ENCODE measurements around the gene SCGB1C1. TPM values are rescaled to one million over a fixed set of nuclear protein-coding genes. Genes with fewer than 3 reads are reported as not detected.

The SCGB1C1 gene
- total RNA-seq, 1 experiment from 2014 or later: not detected

GRCh38 chr11:200224-201003 is 7.5 kb downstream of the SCGB1C1 start:
- no peak for DNase-seq (ENCODE audit: low read depth in 1 of 2, low spot score in 2 of 2)
- Histone ChIP-seq H3K4me1 (replicated peaks) (no peaks in the 10 kb centered on the region), H3K36me3 (peaks cover 40% of the 10 kb centered on the region), H3K9me3 (replicated peaks) (no peaks in the 10 kb centered on the region), H3K27ac (no peak overlapping the region), H3K4me3 (no peak overlapping the region), H3K27me3 (replicated peaks) (no peaks in the 10 kb centered on the region)

GRCh38 chr11:201966-202365 is 9.1 kb downstream of the SCGB1C1 start:
- no peak overlapping the region for H3K4me3 ChIP-seq
- peaks cover 9% of the 10 kb centered on the region for H3K4me1 ChIP-seq (replicated peaks)
- H3K9me3 ChIP-seq (replicated peaks): no peaks in the 10 kb centered on the region
- peak in 1 of 2 experiments; percentile 14 for DNase-seq (ENCODE audit: low read depth in 1 of 2, low spot score in 2 of 2)
- H3K27me3 ChIP-seq (replicated peaks): no peaks in the 10 kb centered on the region
- peaks cover 56% of the 10 kb centered on the region for H3K36me3 ChIP-seq
- no peak overlapping the region for H3K27ac ChIP-seq

GRCh38 chr11:202490-202889 is 9.6 kb downstream of the SCGB1C1 start:
- Histone ChIP-seq H3K4me3 (no peak overlapping the region), H3K9me3 (replicated peaks) (no peaks in the 10 kb centered on the region), H3K27ac (no peak overlapping the region), H3K36me3 (peaks cover 57% of the 10 kb centered on the region), H3K27me3 (replicated peaks) (no peaks in the 10 kb centered on the region), H3K4me1 (replicated peaks) (peaks cover 9% of the 10 kb centered on the region)
- DNase-seq (ENCODE audit: low read depth in 1 of 2, low spot score in 2 of 2): no peak

- Histone ChIP-seq H3K27me3 (replicated peaks) (no peaks in the 10 kb centered on the region), H3K4me3 (no peak overlapping the region), H3K27ac (no peak overlapping the region), H3K4me1 (replicated peaks) (peaks cover 9% of the 10 kb centered on the region), H3K9me3 (replicated peaks) (no peaks in the 10 kb centered on the region), H3K36me3 (peaks cover 60% of the 10 kb centered on the region)
- DNase-seq (ENCODE audit: low read depth in 1 of 2, low spot score in 2 of 2): no peak
These were observed 10.4 kb downstream of the SCGB1C1 start for GRCh38 chr11:203056-203944.

GRCh38 chr11:203945-204586 is 11.2 kb downstream of the SCGB1C1 start:
- Histone ChIP-seq H3K4me1 (replicated peaks) (peaks cover 10% of the 10 kb centered on the region), H3K4me3 (no peak overlapping the region), H3K36me3 (peaks cover 62% of the 10 kb centered on the region), H3K27ac (no peak overlapping the region), H3K27me3 (replicated peaks) (no peaks in the 10 kb centered on the region), H3K9me3 (replicated peaks) (no peaks in the 10 kb centered on the region)
- DNase-seq (ENCODE audit: low read depth in 1 of 2, low spot score in 2 of 2): no peak

GRCh38 chr11:204587-205109 is 11.8 kb downstream of the SCGB1C1 start:
- DNase-seq (ENCODE audit: low read depth in 1 of 2, low spot score in 2 of 2): peak in 1 of 2 experiments; percentile 32
- no peaks in the 10 kb centered on the region for H3K27me3 ChIP-seq (replicated peaks)
- peaks cover 68% of the 10 kb centered on the region for H3K36me3 ChIP-seq
- peaks cover 16% of the 10 kb centered on the region for H3K4me1 ChIP-seq (replicated peaks)
- no peak overlapping the region for H3K4me3 ChIP-seq
- H3K27ac ChIP-seq: no peak overlapping the region
- H3K9me3 ChIP-seq (replicated peaks): no peaks in the 10 kb centered on the region

GRCh38 chr11:205221-206001 is 12.5 kb downstream of the SCGB1C1 start:
- H3K9me3 ChIP-seq (replicated peaks): no peaks in the 10 kb centered on the region
- H3K36me3 ChIP-seq: peaks cover 76% of the 10 kb centered on the region
- no peak for DNase-seq (ENCODE audit: low read depth in 1 of 2, low spot score in 2 of 2)
- no peak overlapping the region for H3K4me3 ChIP-seq
- H3K4me1 ChIP-seq (replicated peaks): peaks cover 23% of the 10 kb centered on the region
- H3K27ac ChIP-seq: no peak overlapping the region
- no peaks in the 10 kb centered on the region for H3K27me3 ChIP-seq (replicated peaks)

GRCh38 chr11:206002-206384 is 13.1 kb downstream of the SCGB1C1 start:
- Histone ChIP-seq H3K9me3 (replicated peaks) (no peaks in the 10 kb centered on the region), H3K27ac (no peak overlapping the region), H3K4me3 (peak overlapping the region; percentile 87), H3K27me3 (replicated peaks) (no peaks in the 10 kb centered on the region), H3K36me3 (peaks cover 78% of the 10 kb centered on the region), H3K4me1 (replicated peaks) (peaks cover 29% of the 10 kb centered on the region)
- DNase-seq (ENCODE audit: low read depth in 1 of 2, low spot score in 2 of 2): peak in 1 of 2 experiments; percentile 43

- peak in 1 of 2 experiments; percentile 41 for DNase-seq (ENCODE audit: low read depth in 1 of 2, low spot score in 2 of 2)
- Histone ChIP-seq H3K27ac (peak overlapping the region; percentile 90), H3K36me3 (peaks cover 78% of the 10 kb centered on the region), H3K27me3 (replicated peaks) (no peaks in the 10 kb centered on the region), H3K9me3 (replicated peaks) (no peaks in the 10 kb centered on the region), H3K4me1 (replicated peaks) (peaks cover 32% of the 10 kb centered on the region), H3K4me3 (peak overlapping the region; percentile 87)
These were observed 13.8 kb downstream of the SCGB1C1 start for GRCh38 chr11:206526-207207.

- peak; percentile 97 for DNase-seq (ENCODE audit: low read depth in 1 of 2, low spot score in 2 of 2)
- peak within 1 kb of the TSS; percentile 87 for H3K4me3 ChIP-seq
- H3K27ac ChIP-seq: peak within 1 kb of the TSS; percentile 90
- H3K4me1 ChIP-seq (replicated peaks): peaks cover 32% of the 10 kb centered on the region
- H3K9me3 ChIP-seq (replicated peaks): no peaks in the 10 kb centered on the region
- H3K27me3 ChIP-seq (replicated peaks): no peaks in the 10 kb centered on the region
- H3K36me3 ChIP-seq: peaks cover 84% of the 10 kb centered on the region
These were observed 14.5 kb downstream of the SCGB1C1 start, which contains the start of the genes BET1L and RIC8A for GRCh38 chr11:207208-207862. BET1L (minus strand) TSS chr11:207399; CDS start chr11:207321, 78 bp downstream. RIC8A (plus strand) TSS chr11:207708; CDS start chr11:208855, 1,147 bp downstream.

- H3K4me1 ChIP-seq (replicated peaks): peaks cover 32% of the 10 kb centered on the region
- H3K27me3 ChIP-seq (replicated peaks): no peaks in the 10 kb centered on the region
- peak overlapping the region; percentile 87 for H3K4me3 ChIP-seq
- H3K27ac ChIP-seq: peak overlapping the region; percentile 90
- peaks cover 86% of the 10 kb centered on the region for H3K36me3 ChIP-seq
- no peak for DNase-seq (ENCODE audit: low read depth in 1 of 2, low spot score in 2 of 2)
- no peaks in the 10 kb centered on the region for H3K9me3 ChIP-seq (replicated peaks)
These were observed 14.9 kb downstream of the SCGB1C1 start for GRCh38 chr11:207863-208180.

Measured in SJSA1 (cell line).